Stimulated activated CD4-positive, alpha-beta T cell treated with anti-CD3 and anti-CD28 coated beads, Interleukin-2, amount 100 ng/mL, for 4 hours (primary cell): Measurements from ENCODE around the gene TMC6.
"Not testable (repeated sequence)": the region's sequence is repeated elsewhere in the genome, so short reads cannot be mapped to it uniquely, and the experiment has no call there.

Source experiments
- DNase-seq: peaks from one replicate; pipeline ENCODE4 v3.0.0-alpha.2; 2020; ENCODE audit warnings: low read depth

Gene TMC6, protein sequence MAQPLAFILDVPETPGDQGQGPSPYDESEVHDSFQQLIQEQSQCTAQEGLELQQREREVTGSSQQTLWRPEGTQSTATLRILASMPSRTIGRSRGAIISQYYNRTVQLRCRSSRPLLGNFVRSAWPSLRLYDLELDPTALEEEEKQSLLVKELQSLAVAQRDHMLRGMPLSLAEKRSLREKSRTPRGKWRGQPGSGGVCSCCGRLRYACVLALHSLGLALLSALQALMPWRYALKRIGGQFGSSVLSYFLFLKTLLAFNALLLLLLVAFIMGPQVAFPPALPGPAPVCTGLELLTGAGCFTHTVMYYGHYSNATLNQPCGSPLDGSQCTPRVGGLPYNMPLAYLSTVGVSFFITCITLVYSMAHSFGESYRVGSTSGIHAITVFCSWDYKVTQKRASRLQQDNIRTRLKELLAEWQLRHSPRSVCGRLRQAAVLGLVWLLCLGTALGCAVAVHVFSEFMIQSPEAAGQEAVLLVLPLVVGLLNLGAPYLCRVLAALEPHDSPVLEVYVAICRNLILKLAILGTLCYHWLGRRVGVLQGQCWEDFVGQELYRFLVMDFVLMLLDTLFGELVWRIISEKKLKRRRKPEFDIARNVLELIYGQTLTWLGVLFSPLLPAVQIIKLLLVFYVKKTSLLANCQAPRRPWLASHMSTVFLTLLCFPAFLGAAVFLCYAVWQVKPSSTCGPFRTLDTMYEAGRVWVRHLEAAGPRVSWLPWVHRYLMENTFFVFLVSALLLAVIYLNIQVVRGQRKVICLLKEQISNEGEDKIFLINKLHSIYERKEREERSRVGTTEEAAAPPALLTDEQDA

DNA sequence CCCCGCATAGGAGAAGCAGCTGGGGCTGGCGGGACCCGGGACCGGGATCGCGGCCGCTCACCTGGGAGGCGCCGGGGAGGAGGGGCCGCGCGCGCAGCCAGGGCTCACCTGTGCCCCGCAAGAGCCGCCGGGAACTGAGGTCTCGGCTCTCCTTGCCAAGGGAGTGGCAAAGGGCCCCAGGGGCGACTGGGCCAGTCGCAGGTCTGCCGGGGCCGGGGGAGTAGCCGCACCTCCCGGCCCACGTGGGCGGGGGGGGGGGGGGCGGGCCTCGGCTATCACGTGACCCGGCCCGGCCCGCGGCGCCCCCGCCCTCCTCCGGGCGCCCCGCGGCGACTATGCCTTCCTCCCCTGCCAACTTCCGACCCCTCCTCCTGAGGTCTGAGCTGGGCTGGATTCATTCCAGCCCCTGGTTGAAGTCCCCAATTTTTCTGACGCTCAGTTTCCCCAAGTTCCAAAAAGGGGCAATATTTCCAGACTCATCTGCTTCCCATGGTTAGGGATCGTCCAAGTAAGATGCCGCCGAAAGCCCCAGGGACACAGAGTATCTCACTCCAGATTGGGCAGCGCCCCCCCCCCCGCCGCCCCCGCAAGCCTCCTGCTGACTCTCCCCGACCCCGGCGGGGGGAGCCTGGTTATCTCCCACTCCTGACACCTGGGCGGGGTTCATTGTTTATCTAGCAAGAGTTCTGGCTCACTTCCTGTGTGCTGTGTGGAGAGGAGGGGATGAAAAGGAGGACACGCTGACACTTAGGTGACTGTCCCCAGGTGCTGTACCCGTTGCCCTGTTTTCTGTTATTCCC, at the start of gene TMC6:
Gene TMC6 (minus strand): TSS at position 205 of the 800 bp plus-strand sequence. CDS start 1,923 bp downstream, outside the sequence.
- DNase-seq, result peak; percentile 59

DNA sequence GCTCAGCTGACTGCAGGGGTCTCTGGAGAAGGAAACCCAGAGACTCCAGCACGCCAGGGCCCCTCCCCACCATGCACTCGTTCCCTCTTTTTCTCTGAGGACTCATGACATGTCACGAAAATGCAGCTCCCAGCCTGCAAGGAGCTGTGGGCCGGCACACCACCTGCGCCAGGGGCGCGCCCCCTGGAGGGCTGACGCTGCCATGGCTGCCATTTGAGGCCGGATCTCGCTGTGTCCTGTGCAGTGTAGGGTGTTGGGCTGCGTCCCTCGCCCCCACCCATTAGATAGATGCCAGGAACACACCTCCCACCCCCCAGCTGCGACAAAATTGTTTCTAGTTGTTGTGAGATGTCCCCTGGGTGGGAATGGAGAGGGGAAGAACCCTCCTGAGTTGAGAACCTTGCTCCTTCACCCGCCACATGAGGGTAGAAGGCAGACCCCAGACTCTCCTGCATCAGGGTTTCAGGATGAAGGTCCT, 48.0 kb upstream of the TMC6 start:
- DNase-seq, result peak; percentile 61

DNA sequence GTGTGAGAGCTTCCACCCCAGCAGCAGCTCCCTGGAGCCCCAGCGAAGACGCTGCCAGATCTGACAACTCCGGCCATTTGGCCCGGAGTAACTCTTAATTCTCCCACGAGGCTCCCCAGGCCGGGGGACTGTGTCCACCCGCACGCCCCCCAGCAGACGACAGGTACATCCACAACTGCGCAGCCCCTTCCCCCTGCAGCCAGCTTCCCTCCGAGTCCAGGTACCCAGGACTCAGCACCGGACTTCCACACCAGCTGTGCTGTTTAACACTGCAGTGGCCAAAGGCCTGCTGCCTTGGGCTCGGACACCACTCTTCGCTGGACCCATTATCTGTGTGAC, 47.1 kb upstream of the TMC6 start:
- DNase-seq, result no peak

DNA sequence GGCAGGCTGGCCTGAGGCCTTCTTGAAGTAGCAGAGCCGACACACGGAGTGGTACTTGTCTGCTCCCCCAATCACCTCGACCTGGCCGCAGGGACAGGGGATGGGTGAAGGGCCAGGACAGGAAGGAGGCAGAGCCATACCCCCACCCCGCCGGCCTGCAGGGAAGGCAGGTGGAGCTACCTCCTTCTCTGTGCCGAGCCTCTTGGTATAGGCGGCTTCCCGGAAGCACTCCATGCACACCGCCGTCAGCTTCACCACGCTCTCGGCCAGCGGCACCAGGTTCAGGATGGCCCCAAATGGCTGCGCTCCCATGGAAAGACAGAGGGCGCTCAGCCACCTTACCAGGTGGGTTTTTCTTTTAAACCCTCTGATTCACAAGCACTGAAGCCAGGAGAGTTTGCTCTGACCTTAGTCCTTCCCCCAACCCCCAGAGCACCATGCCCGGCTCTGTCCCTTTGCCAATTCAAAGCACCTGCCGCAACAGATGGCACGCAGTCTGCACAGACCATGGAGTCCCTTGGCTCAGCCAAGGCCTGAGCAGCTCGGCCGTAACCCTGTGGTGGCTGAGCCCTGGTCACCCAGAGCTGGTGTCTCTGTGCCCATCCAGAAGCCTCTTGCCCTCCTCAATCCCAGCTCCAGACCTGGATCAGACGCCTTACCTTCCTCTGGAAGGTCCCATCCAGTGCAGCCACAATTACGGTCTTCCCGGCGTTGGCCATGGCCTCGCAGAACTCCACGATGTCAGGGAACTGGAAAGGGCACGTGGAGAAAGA, 46.5 kb upstream of the TMC6 start:
- DNase-seq, result no peak

DNA sequence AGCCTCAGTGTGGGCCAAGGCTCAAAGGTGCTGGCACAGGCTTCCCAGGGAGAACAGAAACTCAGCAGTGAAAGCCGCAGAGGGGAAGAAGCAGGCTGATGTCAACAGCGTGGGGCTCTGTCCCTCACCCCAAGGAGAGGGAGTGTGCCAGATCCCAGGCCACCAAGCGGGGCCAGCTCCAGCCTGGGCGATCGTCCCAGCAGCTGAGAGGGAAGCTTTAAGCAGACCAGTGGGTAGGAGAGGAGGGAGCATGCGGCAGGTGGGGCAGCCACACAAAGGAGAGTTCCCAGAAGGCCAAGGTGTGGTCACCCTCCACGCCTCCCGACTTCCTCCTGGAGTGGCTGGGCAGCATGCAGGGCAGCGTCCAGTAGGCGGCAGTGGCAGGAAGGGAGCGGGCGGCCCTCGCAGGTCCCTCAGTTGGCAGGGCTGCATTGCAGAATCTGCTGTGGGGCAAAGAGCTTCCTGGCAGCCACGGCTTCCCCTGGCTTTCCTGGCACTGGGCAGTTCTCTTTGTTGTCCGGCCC, 45.9 kb upstream of the TMC6 start:
- no peak for DNase-seq

DNA sequence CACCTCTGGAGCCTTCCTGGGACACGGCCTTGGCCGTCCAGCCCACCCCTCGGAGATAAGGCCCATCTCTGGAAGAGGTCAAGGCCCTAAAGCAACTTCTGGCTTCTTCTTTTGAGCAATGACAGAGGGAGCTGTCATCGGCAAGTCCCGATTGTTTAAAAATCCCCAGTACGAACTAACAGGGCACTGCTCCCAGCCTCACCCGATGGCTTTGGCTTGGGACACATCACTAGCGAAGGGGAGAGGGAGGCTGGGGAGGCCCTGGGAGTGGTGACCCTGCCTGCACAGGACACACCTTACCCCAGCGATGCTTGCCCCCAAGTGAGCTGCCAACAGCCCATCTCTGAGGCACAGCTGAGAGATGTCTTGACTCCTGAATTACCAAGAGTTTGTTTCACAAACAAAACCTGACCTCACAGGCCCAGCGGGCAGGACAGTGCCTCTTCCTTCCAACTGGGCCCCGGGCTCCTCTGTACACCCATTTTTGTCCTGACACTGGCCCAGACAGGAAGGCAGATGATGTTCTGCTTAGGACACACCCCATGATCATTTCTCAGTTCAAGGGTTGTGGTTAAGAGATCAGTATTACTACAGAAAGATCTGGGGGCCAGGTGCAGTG, 44.7 kb upstream of the TMC6 start:
- DNase-seq, result no peak

DNA sequence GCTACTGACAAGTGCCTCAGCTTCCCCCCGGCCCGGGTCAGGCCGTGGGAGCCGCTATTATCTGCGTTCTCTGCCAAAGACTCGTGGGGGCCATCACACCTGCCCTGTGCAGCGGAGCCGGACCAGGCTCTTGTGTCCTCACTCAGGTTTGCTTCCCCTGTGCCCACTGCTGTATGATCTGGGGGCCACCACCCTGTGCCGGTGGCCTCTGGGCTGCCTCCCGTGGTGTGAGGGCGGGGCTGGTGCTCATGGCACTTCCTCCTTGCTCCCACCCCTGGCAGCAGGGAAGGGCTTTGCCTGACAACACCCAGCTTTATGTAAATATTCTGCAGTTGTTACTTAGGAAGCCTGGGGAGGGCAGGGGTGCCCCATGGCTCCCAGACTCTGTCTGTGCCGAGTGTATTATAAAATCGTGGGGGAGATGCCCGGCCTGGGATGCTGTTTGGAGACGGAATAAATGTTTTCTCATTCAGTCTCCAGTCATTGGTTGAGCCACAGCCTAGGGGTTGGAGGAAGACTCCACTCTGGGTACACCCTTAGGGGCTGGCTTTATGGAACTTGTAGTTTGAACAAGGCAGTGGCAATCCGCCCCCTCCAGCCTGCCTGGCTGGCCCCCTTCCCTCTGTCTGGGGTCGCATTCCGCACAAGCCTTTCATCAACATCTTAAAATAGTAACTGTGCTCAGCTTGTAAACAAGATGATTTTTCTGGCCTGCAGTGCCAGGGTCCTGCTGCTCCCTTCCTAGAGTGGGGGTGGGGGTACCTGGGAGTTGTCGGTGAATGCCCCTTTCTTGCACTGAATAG, 43.9 kb upstream of the TMC6 start:
- no peak for DNase-seq

DNA sequence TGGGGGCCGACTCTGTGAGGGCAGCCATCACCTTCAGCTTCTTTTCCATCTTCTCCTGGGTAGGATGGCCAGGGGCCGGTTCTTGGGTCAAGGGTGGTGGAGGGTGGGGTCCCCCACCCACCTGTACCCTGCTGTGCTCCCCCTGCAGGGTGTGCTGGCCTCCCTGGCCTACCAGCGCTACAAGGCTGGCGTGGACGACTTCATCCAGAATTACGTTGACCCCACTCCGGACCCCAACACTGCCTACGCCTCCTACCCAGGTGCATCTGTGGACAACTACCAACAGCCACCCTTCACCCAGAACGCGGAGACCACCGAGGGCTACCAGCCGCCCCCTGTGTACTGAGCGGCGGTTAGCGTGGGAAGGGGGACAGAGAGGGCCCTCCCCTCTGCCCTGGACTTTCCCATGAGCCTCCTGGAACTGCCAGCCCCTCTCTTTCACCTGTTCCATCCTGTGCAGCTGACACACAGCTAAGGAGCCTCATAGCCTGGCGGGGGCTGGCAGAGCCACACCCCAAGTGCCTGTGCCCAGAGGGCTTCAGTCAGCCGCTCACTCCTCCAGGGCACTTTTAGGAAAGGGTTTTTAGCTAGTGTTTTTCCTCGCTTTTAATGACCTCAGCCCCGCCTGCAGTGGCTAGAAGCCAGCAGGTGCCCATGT, 43.2 kb upstream of the TMC6 start:
- DNase-seq, result not testable (repeated sequence)

DNA sequence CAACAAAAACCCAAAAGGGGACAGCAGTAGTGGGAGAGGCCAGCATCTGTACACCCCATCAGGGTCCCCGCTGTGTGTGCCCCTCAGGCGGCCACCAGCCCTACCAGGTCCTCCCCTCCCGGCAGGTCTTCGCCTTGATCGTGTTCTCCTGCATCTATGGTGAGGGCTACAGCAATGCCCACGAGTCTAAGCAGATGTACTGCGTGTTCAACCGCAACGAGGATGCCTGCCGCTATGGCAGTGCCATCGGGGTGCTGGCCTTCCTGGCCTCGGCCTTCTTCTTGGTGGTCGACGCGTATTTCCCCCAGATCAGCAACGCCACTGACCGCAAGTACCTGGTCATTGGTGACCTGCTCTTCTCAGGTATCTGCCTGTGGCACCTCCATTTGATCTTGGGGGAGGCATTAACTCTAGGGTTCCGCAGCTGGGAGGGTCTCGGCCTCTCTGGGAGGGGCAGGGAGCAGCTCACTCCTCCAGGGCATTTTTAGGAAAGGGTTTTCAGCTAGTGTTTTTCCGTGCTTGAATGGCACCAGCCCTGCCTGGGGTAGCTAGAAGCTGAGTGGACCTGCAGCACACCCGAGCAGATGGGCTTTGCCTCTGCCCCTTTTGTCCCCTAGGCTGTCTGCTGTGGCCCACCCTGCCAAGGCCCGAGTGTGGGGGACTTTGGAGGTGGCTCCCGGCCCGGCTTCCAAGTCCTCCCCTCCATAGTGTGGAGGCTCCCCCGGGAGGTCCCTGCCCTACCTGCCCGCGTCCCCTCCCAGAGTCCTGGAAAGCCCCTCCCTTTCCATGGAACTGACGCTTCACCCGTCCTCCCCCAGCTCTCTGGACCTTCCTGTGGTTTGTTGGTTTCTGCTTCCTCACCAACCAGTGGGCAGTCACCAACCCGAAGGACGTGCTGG, 42.4 kb upstream of the TMC6 start:
- DNase-seq, result no peak

DNA sequence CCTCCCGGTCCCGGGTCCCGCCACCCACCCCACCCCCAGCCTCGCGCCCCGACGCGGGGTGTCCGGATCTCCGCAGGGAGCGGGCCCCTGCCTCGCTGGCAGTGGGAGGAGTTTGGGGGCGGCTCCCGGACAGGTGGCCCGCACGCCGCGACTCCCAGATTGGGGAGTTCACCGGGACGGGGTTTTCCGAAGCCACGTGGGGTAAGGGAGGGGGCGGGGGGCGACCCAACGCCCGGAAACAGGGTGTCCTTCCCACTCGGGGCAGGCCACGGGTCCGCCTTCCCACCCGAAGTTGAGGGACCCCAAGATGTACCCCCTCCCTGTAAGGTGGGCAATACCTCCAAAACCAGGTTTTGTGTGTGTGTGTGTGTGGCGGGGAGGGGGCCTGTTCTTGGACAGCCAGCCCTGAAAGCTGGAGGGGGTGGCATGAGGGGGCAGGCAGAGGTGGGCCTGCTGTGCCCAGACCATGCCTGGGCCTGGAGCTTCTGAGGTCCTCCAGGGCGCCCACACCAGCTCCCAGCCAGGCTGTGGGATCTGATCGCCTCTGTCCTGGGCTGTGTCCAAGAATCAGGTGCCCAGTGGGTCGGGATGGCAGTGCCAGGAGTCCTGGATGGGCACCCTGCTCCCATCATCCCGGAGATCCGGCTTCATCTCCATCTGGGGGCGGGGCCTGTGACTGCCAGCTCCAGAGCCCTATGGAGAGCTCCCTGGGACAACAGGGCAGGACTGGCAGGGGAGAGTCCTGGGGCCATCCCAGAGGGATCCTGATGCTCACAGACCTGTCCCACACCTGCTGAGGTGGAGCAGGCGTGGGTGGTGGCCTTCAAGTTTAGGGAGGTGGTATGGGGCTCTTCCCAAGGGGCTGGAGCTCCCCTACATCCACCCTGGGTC, 40.6 kb upstream of the TMC6 start:
- DNase-seq, result peak; percentile 49

DNA sequence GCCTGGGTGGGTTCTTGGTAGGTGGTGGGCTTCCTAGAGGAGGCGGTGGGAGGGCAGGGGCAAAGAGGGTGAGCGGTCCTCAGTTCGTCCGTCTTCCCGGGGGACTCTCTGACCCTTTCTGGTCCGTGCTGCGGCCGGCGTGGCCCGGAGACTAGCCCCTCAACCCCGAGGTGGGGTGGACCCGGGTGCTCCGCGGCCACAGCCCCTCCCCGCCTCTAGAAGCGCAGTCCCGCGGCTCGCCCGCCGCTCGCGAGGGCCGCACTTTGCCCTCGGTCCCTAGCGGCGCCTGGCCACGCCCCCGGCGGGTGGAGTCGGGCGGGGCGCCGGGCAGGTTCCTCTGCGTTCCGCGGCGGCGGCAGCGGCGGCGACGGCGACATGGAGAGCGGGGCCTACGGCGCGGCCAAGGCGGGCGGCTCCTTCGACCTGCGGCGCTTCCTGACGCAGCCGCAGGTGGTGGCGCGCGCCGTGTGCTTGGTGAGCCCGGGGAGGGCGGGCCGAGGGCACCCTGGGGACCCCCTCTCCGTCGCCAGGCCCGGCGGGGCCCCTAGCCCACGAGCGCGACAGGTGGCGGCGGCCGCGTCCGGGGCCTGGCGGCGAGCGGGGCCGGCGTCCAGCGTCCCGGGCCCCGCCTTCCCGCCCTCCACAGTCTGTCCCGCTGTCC, 39.8 kb upstream of the TMC6 start, which contains the start of gene SYNGR2:
Gene SYNGR2 (plus strand): TSS at position 340 of the 661 bp plus-strand sequence. CDS start 36 bp downstream, at position 376.
- peak; percentile 80 for DNase-seq

DNA sequence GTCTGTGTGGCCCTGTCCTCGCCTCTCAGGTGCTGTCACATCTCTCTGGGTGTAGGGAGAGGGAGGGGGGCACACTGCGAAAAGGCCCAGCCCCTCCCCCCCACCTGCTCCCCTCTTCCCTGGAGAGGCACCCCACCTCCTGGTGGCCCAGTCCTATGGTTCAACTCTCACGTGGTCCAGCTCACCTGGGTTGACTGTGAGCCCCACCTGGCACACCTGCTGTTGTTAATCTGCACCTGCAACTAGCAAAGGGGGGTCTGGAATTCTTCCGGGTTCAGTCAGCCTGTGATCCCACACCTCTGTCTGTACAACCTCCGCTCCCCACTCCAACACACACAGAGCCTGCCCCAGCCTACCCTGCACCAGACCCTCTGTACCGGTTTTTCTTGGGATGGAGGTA, 37.9 kb upstream of the TMC6 start:
- no peak for DNase-seq

DNA sequence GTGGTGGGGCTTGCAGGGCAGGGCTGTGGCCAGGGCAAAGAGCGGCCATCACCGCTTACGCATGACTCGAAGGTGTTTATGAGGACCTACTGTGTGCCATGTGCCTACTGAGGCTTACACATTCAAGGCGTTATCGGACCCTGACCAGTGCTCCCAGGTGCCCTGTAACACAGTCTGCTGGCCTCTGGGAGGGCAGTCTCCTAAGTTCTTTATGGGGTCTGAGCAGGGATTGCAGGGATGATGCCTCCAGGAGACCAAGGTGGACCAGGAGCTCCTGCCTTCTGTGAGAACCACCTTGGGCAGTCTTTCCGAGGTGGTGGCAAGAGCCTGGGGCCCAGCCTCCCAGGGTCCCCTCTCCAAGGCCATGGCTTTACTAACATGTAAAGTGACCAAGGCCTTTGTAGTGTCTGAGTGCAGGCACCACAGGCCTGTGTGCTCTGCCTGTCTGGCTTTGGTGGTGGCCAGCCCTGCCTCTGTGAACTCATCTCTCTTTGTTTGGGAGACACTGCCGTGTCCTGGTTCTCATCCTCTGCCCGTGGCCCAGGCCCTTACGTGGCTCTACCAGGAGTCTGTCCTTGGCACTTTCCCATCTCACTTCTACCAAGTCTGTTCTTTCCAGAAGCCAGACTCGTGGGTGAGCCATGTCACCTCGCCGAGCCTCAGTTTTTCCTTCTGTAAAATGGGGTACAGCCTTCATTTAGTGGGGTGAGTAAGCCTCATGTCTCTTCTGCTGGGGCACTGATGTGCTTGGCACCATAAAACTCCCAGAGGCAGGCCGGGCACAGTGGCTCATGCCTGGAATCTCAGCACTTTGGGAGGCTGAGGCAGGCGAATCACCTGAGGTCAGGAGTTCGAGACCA, 36.4 kb upstream of the TMC6 start:
- no peak for DNase-seq

DNA sequence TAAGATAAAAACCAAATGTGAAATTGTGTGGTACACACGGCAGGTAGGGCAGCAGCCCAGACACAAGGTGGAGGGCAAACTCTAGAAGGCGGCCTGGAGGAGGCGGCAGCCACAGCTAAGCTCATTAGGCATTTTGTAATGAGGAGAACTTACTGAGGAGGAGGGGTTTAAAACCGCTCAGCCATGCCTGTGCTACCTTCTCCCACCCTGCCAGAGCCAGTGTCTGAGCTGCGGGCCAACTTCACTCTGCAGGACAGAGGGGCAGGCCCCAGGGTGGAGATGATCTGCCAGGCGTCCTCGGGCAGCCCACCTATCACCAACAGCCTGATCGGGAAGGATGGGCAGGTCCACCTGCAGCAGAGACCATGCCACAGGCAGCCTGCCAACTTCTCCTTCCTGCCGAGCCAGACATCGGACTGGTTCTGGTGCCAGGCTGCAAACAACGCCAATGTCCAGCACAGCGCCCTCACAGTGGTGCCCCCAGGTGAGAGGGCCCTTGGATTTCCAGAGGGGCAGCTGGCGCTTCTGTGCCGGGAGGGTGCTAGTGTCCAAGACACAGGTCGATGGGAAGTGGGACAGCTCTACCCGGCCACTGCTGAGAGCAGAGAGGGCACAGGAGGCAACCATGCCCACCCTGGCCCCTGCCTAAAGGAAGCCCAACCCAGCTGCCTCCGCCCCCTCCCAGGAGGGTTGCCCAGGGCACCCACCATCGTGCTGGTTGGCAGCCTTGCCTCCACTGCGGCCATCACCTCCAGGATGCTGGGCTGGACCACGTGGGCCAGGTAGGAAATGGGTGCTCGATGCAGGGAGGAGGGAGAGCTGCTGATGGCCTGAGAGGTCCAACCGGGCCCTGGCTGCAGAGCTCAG, 35.6 kb upstream of the TMC6 start:
- no peak for DNase-seq
